Keratinocyte (primary cell): ENCODE results near the gene LRRC7.

Experiments used
- EZH2 ChIP-seq: IDR thresholded peaks from one replicate; pipeline ENCODE4 v1.6.1; 2012; ENCODE audit warnings: inconsistent platforms, mild to moderate bottlenecking, low read length, moderate library complexity
- TF ChIP-seq, protein P1 (sequence below), 3 experiments: IDR thresholded peaks in 1 of 3; conservative IDR thresholded peaks in 1 of 3; optimal IDR thresholded peaks in 1 of 3; 2 replicates in 2 of 3; 3 replicates in 1 of 3; pipeline versions ENCODE3 to v1.5.1; 2011; ENCODE audit warnings: low read length in 3 of 3, mild to moderate bottlenecking in 3 of 3, moderate library complexity in 2 of 3, control low read depth in 1 of 3, inconsistent platforms in 1 of 3; ENCODE audit not compliant: insufficient read depth in 2 of 3; ENCODE audit errors: extremely low read depth in 1 of 3

DNA sequence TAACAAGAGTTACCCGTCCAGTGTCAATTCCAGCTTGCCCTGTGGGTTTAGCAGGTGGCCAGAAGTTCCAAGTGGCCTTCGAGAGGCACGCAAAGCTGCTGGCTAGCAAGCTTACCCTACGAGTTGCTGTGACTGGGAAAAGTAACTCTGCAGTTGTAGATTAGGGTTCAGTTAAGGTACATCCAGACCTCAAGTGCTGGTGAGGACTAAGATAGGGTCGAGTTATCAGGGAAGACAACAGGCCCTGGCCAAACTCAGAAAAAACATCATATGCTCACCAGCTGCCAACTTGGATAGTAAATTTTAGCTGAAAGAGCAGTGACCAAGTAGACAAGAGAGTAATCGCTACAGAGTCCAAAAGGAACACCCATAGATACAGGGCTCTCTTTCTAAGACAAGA, 27.7 kb upstream of the LRRC7 start:
- TF ChIP-seq, protein P1, sequence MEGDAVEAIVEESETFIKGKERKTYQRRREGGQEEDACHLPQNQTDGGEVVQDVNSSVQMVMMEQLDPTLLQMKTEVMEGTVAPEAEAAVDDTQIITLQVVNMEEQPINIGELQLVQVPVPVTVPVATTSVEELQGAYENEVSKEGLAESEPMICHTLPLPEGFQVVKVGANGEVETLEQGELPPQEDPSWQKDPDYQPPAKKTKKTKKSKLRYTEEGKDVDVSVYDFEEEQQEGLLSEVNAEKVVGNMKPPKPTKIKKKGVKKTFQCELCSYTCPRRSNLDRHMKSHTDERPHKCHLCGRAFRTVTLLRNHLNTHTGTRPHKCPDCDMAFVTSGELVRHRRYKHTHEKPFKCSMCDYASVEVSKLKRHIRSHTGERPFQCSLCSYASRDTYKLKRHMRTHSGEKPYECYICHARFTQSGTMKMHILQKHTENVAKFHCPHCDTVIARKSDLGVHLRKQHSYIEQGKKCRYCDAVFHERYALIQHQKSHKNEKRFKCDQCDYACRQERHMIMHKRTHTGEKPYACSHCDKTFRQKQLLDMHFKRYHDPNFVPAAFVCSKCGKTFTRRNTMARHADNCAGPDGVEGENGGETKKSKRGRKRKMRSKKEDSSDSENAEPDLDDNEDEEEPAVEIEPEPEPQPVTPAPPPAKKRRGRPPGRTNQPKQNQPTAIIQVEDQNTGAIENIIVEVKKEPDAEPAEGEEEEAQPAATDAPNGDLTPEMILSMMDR (optimal IDR thresholded peaks at IDR 0.05 in 1 of 3, IDR thresholded peaks at IDR 0.05 in 1 of 3, conservative IDR thresholded peaks at IDR 0.05 in 1 of 3; ENCODE audit: extremely low read depth in 1 of 3, insufficient read depth in 2 of 3, low read length in 3 of 3) = no peak
- TF ChIP-seq EZH2 = no peak
